ENCODE results near the gene C17orf100. TPM values are rescaled to one million over a fixed set of nuclear protein-coding genes. Genes with fewer than 3 reads are reported as not detected.

C17orf100 gene
- total and polyA plus RNA-seq, 2 of the 13 experiments (the other 11 are each of a cell fraction or from before 2014, with no cell fraction given): 3.6 to 8.7 TPM

DNA sequence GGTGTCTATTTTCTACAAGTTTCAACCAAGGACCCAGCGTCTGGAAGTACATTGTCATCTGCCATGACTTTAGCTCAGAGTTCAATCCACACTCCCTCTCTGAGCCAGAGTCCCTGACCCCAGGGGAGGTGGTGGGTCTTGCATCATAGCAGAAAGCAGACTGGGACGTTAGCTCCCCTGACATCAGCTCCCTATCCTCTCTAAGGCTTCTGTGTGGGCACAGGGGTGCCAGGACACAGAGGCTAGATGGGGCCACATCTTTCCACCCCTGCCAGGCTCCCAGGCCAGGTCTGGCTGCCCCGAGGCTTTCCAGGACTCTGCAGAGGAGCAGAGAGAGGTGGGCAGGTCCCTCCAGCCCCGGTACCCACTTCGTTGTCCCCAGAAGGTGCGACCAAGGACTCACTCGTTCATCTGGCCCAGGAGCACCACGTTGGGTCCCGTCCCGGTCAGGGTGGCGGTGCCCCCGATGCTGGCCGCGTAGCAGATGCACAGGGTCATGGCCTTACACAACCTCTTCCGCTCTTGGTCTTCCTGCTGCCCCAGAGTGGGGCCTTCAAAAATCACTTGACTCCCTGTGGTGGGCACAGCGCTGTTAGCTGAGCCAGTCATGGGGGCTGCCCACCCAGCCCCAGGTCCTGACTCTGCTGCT lies 51.1 kb downstream of the C17orf100 start (continued):
- no peak for TF ChIP-seq RAD21 (CRISPR knock-in tag; IDR thresholded peaks at IDR 0.05)
- TF ChIP-seq, protein P1, sequence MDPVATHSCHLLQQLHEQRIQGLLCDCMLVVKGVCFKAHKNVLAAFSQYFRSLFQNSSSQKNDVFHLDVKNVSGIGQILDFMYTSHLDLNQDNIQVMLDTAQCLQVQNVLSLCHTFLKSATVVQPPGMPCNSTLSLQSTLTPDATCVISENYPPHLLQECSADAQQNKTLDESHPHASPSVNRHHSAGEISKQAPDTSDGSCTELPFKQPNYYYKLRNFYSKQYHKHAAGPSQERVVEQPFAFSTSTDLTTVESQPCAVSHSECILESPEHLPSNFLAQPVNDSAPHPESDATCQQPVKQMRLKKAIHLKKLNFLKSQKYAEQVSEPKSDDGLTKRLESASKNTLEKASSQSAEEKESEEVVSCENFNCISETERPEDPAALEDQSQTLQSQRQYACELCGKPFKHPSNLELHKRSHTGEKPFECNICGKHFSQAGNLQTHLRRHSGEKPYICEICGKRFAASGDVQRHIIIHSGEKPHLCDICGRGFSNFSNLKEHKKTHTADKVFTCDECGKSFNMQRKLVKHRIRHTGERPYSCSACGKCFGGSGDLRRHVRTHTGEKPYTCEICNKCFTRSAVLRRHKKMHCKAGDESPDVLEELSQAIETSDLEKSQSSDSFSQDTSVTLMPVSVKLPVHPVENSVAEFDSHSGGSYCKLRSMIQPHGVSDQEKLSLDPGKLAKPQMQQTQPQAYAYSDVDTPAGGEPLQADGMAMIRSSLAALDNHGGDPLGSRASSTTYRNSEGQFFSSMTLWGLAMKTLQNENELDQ (CRISPR knock-in tag; IDR thresholded peaks at IDR 0.05; ENCODE audit: borderline replicate concordance): no peak
- no peak for TF ChIP-seq PHF5A (CRISPR knock-in tag; IDR thresholded peaks at IDR 0.05; ENCODE audit: low read depth, unreplicated experiment)
- TF ChIP-seq STAT5B (CRISPR knock-in tag; IDR thresholded peaks at IDR 0.05): no peak
- TF ChIP-seq, protein P2, sequence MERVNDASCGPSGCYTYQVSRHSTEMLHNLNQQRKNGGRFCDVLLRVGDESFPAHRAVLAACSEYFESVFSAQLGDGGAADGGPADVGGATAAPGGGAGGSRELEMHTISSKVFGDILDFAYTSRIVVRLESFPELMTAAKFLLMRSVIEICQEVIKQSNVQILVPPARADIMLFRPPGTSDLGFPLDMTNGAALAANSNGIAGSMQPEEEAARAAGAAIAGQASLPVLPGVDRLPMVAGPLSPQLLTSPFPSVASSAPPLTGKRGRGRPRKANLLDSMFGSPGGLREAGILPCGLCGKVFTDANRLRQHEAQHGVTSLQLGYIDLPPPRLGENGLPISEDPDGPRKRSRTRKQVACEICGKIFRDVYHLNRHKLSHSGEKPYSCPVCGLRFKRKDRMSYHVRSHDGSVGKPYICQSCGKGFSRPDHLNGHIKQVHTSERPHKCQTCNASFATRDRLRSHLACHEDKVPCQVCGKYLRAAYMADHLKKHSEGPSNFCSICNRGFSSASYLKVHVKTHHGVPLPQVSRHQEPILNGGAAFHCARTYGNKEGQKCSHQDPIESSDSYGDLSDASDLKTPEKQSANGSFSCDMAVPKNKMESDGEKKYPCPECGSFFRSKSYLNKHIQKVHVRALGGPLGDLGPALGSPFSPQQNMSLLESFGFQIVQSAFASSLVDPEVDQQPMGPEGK (CRISPR knock-in tag; IDR thresholded peaks at IDR 0.05): peak; percentile 45; the same call in 1 of the 2 replicates
- TF ChIP-seq ZNF788 (CRISPR knock-in tag; IDR thresholded peaks at IDR 0.05; ENCODE audit: borderline replicate concordance): no peak
- no peak for TF ChIP-seq ZFAT (CRISPR knock-in tag; conservative IDR thresholded peaks at IDR 0.05)
- TF ChIP-seq BCL6 (CRISPR knock-in tag; IDR thresholded peaks at IDR 0.05): peak; percentile 46; the same call in 1 of the 2 replicates
- TF ChIP-seq, protein P3, sequence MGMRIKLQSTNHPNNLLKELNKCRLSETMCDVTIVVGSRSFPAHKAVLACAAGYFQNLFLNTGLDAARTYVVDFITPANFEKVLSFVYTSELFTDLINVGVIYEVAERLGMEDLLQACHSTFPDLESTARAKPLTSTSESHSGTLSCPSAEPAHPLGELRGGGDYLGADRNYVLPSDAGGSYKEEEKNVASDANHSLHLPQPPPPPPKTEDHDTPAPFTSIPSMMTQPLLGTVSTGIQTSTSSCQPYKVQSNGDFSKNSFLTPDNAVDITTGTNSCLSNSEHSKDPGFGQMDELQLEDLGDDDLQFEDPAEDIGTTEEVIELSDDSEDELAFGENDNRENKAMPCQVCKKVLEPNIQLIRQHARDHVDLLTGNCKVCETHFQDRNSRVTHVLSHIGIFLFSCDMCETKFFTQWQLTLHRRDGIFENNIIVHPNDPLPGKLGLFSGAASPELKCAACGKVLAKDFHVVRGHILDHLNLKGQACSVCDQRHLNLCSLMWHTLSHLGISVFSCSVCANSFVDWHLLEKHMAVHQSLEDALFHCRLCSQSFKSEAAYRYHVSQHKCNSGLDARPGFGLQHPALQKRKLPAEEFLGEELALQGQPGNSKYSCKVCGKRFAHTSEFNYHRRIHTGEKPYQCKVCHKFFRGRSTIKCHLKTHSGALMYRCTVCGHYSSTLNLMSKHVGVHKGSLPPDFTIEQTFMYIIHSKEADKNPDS (CRISPR knock-in tag; IDR thresholded peaks at IDR 0.05): no peak
- TF ChIP-seq, protein P4, sequence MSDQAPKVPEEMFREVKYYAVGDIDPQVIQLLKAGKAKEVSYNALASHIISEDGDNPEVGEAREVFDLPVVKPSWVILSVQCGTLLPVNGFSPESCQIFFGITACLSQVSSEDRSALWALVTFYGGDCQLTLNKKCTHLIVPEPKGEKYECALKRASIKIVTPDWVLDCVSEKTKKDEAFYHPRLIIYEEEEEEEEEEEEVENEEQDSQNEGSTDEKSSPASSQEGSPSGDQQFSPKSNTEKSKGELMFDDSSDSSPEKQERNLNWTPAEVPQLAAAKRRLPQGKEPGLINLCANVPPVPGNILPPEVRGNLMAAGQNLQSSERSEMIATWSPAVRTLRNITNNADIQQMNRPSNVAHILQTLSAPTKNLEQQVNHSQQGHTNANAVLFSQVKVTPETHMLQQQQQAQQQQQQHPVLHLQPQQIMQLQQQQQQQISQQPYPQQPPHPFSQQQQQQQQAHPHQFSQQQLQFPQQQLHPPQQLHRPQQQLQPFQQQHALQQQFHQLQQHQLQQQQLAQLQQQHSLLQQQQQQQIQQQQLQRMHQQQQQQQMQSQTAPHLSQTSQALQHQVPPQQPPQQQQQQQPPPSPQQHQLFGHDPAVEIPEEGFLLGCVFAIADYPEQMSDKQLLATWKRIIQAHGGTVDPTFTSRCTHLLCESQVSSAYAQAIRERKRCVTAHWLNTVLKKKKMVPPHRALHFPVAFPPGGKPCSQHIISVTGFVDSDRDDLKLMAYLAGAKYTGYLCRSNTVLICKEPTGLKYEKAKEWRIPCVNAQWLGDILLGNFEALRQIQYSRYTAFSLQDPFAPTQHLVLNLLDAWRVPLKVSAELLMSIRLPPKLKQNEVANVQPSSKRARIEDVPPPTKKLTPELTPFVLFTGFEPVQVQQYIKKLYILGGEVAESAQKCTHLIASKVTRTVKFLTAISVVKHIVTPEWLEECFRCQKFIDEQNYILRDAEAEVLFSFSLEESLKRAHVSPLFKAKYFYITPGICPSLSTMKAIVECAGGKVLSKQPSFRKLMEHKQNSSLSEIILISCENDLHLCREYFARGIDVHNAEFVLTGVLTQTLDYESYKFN (CRISPR knock-in tag; conservative IDR thresholded peaks at IDR 0.05): 0 out of 2 replicates have a peak, but pooled peaks have one; percentile 16
- no peak for TF ChIP-seq RFXANK (CRISPR knock-in tag; IDR thresholded peaks at IDR 0.05)
- TF ChIP-seq, protein P5, sequence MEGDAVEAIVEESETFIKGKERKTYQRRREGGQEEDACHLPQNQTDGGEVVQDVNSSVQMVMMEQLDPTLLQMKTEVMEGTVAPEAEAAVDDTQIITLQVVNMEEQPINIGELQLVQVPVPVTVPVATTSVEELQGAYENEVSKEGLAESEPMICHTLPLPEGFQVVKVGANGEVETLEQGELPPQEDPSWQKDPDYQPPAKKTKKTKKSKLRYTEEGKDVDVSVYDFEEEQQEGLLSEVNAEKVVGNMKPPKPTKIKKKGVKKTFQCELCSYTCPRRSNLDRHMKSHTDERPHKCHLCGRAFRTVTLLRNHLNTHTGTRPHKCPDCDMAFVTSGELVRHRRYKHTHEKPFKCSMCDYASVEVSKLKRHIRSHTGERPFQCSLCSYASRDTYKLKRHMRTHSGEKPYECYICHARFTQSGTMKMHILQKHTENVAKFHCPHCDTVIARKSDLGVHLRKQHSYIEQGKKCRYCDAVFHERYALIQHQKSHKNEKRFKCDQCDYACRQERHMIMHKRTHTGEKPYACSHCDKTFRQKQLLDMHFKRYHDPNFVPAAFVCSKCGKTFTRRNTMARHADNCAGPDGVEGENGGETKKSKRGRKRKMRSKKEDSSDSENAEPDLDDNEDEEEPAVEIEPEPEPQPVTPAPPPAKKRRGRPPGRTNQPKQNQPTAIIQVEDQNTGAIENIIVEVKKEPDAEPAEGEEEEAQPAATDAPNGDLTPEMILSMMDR (CRISPR knock-in tag; IDR thresholded peaks at IDR 0.05): no peak
- TF ChIP-seq ZSCAN9 (CRISPR knock-in tag; IDR thresholded peaks at IDR 0.05; ENCODE audit: borderline replicate concordance): no peak
- TF ChIP-seq, protein P6, sequence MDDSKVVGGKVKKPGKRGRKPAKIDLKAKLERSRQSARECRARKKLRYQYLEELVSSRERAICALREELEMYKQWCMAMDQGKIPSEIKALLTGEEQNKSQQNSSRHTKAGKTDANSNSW (CRISPR knock-in tag; IDR thresholded peaks at IDR 0.05; ENCODE audit: borderline replicate concordance): no peak
- 0 out of 2 replicates have a peak, but pooled peaks have one; percentile 30 for TF ChIP-seq WIZ (CRISPR knock-in tag; IDR thresholded peaks at IDR 0.05)
- TF ChIP-seq GATAD2A (CRISPR knock-in tag; IDR thresholded peaks at IDR 0.05): peak; percentile 83
- no peak for TF ChIP-seq ZBTB42 (CRISPR knock-in tag; IDR thresholded peaks at IDR 0.05)
- 0 out of 2 replicates have a peak, but pooled peaks have one; percentile 34 for TF ChIP-seq MIER3 (CRISPR knock-in tag; IDR thresholded peaks at IDR 0.05; ENCODE audit: borderline replicate concordance)
